Stimulated activated CD4-positive, alpha-beta T cell treated with anti-CD3 and anti-CD28 coated beads, Interleukin-12 subunit alpha, Interleukin-12 subunit beta, amount 100 ng/mL, for 24 hours (primary cell): ENCODE data around the gene PANK1.

Source experiments
- DNase-seq, 2 experiments: peaks; one replicate each; pipeline ENCODE4 v3.0.0-alpha.2; 2020; ENCODE audit warnings: low read depth in 2 of 2

Gene PANK1

GRCh38 chr10:89644967-89645741 is at the start of gene PANK1:
PANK1 (minus strand) TSS chr10:89645242; CDS start chr10:89644891, 351 bp downstream.
- DNase-seq, result peak; percentile 61 to 75

DNA sequence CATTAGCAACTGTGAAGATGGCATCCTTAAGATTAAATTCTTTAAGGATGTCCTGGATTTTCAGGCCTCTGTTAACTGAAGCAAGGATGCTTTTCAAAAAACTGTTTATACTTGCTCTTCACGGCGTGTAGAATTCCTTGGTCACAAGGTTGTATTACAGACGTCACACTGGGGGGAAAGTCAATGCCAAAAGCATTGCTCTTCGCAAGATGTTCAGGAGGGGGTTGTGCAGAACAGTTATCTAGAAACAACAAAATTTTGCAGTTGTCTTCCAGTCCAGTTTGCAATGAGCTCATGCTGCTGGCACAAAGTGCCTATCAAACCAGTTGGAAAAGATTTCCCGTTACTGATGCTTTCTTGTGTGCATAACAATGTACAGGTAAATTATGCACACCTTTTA is 48.1 kb upstream of the PANK1 start:
- no peak for DNase-seq

DNA sequence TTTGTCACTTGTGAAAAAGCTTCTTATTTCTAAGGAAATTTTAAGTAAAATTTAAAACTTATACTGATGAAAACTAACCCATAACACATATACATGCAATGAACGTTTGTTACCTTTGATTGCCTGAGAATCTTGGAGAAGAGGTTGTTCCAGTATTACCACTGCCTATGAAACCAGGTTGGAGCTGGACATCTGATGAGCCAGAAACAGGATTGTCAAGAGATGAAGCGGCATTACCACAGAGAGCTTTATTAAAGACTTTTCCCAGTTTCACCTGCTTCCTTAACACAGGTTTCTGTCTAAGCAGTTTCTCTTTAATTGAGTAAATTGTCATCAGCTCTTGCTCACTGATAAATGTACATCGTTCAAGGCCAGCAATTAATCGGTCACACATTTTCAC is 47.4 kb upstream of the PANK1 start:
- no peak for DNase-seq

GRCh38 chr10:89690027-89690426 is 45.0 kb upstream of the PANK1 start:
- no peak for DNase-seq

DNA sequence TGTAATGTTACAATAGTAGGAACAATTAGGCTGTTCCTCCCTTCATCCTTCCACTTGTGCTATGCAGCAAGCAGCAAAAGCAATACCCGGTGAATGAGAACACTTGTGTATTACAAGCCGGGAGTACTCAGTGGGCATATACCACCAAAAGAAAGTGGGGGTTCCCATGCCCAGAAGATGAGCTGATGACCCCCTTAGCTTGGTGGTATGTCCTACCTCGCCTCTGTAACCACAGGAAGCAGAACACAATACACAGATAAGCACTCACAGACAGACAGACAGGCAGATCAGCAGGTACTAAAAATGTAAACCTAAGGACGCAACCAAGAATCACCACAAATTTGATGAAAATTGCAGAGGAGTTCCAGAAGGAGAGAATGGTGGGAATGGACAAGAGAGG is 40.9 kb upstream of the PANK1 start:
- DNase-seq, result no peak

DNA sequence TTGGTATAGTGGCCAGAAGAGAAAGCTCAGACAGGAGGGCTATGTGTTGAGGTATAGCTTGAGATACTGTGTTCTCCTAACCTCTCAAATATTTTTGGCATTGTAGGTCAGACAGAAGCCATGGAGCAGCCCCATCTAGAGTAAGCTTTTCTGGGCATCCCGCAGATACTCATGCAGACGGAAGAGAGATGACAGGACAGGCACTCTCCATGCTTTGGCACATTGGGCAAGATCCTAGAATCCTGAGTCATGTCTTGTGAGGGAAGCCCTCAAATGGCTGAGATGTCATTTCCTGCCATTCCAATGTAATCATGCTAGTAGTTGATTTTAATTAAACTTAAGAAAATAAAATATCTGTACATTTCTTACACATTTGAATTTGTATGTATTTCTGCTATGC is 39.6 kb upstream of the PANK1 start:
- DNase-seq, result no peak

GRCh38 chr10:89683883-89684282 is 38.8 kb upstream of the PANK1 start:
- no peak for DNase-seq

- DNase-seq, result no peak
Observed at GRCh38 chr10:89679986-89680385, 34.9 kb upstream of the PANK1 start.

DNA sequence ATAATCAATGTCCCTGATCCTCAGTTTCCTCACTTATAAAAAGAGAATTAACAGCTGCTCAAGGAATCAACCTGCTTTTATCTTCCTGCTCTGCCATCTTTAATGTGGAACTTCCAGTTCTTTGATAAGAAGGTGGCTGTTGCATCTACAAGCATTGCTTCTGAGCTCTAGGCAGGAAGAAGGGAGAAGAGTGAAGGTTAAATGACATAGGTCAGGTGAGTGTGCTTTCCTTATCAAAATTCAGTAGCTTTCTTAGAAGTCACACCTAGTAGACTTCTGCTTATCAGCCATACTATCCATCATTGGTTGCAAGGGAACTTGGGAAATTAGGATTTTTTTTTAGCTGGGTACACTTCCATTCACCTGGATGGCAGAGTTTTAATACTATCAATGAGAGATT is 32.3 kb upstream of the PANK1 start:
- DNase-seq, result no peak

- no peak for DNase-seq
Observed at GRCh38 chr10:89670926-89671325, 25.9 kb upstream of the PANK1 start.

DNA sequence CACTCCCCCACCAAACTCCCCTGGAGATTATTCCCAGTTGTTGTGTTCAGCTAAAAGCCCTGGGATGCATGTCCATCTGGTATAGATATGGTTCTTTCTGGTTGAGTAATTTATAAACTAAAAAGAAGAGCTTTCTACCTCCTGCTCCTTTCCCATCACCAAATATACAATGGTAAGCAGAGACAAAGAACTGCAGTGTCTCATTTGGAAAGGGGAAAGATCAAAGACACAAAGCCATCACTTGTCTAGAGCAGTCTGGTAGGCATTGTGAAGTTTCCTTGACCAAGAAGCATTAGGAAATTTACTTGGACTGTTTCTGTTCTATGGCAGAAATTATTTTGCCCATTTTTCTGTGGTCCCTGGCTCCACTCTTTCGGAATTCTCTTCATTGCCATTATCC is 24.9 kb upstream of the PANK1 start:
- no peak for DNase-seq

GRCh38 chr10:89668386-89669071 is 23.5 kb upstream of the PANK1 start:
- no peak for DNase-seq

DNA sequence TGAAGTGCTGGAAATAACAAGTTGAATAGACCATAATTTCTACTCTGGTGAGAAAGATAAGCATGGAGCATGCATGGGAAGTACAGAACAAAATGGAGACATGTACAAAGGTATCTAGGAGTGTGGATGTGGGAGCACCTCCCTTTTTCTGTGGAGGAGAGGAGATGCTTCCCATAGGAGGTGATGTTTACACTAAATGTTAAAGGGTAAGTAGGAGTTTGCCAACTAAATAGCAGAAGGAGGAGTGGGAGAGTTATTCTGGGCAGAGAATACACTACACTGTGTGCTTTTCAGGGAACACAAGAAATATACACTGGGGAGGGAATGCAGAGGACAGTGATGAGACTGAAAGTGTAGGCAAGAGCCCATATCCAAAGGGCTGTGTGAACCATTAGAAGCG is 21.1 kb upstream of the PANK1 start:
- DNase-seq, result no peak

- DNase-seq, result no peak
Observed at GRCh38 chr10:89665302-89665701, 20.3 kb upstream of the PANK1 start.

GRCh38 chr10:89664203-89664602 is 19.2 kb upstream of the PANK1 start:
- DNase-seq, result no peak

DNA sequence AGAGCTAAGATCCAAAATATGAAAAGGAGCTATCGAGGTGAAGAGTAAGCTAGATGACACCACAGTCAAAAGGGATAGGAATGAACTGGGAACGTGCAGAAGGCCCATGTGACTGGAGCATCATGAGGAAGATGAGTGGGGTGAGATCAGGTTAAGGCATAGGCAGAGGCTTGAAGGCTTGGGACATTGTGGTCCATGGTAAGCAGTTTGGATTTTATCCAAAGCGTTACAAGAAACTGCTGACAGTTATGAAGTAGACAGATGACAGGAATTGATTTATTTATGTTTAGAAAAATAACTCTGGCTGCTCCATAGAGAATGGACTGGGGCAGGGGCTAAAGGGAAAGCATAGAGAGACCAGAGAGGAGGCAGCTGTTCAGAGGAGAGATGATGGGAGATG is 18.1 kb upstream of the PANK1 start:
- no peak for DNase-seq

DNA sequence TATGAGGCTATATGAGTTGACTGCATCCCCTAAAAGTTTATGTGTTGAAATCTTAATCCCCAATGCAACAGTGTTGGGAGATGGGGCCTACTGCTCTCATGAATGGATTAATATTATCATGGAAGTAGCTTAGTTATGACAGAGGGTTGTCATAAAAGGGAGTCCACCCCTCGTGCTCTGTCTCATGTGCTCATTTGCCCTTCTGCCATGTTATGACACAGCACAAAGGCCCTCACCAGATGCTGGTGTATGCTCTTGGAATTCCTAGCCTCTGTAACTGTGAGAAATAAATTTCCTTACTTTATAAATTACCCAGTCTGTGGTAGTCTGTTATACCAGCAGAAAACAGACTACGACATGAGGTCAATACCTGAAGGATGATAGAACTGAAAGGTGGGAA is 17.6 kb upstream of the PANK1 start:
- DNase-seq, result no peak

GRCh38 chr10:89659143-89660131 is 14.4 kb upstream of the PANK1 start:
- DNase-seq, result no peak

DNA sequence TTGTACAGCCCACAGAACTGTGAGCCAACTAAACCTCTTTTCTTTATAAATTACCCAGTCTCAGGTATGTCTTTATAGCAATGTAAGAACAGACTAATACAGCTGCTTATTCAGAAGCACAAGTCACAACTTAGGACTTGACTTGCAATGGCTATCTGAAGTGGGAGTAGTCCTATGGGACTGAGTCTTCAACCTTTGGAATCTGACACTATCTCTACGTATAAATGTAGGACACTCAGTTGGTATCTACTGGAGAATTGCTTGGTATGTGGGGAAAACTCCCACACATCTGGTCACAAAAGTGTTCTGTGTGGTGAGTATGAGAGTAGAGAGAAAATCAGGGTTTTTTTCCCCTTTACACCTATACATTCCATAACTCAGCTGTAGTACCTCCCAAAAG is 12.3 kb upstream of the PANK1 start:
- DNase-seq, result no peak

GRCh38 chr10:89655722-89656121 is 10.7 kb upstream of the PANK1 start:
- DNase-seq, result no peak

- DNase-seq, result no peak
Observed at GRCh38 chr10:89653410-89653869, 8.4 kb upstream of the PANK1 start.

GRCh38 chr10:89652806-89653370 is 7.8 kb upstream of the PANK1 start:
- DNase-seq, result no peak
